ENCODE data around the gene CGNL1. TPM values are rescaled to one million over a fixed set of nuclear protein-coding genes. Genes with fewer than 3 reads are reported as not detected.

The CGNL1 gene
- total RNA-seq, 2 donors from 2014 or later: 16.8 to 26.0 TPM

- ATAC-seq: no peak
- no peak for DNase-seq
- intact Hi-C loops (cut with DNase I): loop anchor here (2.0 to 10.0 kb wide), 2 partner anchors 186 to 382 kb away; no protein-coding TSS in a partner anchor
Observed at GRCh38 chr15:57526615-57527014, 150.3 kb downstream of the CGNL1 start.

DNA sequence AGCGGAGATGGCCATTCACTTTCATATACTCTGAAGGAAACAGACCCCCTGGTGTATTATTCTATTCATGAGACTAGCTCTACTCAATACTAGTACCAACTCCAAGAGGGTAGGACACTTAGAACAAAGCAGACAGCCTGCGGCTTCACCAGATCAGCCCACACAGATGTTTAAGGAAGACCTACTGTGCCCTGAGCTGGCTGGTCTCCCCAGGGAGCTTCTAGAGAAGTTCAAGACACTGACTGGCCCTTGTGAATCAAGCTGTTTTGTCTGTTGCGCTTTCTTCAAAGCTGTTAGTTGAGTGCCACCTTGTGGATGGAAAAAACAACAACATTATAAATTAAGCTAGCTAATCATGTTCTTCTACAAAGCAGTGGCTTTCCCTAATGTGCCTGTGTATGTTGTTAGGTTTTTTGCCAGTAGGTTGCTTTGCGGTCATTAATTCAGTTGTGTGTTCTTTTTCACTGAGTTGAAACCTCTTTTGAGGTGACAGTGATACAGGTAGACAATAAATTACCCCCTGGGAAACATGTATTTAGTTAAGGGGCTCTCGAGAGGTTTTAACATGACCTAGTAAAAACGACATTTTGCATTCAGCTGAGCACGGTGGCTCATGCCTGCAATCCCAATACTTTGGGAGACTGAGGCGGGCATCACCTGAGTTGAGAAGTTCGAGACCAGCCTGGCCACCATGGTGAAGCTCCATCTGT, 151.2 kb downstream of the CGNL1 start:
- intact Hi-C loops (cut with DNase I): loop anchor here (2.0 to 10.0 kb wide), 2 partner anchors 187 to 383 kb away; no protein-coding TSS in a partner anchor
- DNase-seq (peak; percentile 54), ATAC-seq (peak; percentile 80 to 83)

GRCh38 chr15:57528940-57529565, 152.7 kb downstream of the CGNL1 start:
- intact Hi-C loops (cut with DNase I): loop anchor here in 1 of 2 donors (10.0 kb wide), 1 partner anchor 384 kb away; no protein-coding TSS in a partner anchor
- ATAC-seq (no peak), DNase-seq (no peak)

DNA sequence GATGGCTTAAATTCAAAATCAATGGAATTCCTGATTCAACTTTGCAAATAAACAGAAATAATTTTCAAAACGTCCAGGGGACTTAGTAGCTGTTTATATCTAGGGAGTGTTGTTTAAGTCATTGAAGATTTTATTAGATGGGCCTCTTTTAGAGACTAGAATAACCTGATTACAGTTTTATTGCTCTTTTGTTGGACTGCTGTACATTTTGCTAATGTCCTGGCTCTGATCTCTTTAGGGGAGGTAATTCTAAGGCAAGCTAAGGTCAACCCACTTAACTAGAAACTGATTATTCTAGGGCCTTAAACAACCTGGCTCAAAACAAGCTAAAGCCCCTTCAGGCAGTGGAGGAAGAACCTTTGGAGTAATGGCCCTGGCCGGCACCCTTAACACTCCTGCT, 153.4 kb downstream of the CGNL1 start:
- intact Hi-C loops (cut with DNase I): loop anchor here in 1 of 2 donors (10.0 kb wide), 1 partner anchor 385 kb away; no protein-coding TSS in a partner anchor
- ATAC-seq (no peak), DNase-seq (no peak)

DNA sequence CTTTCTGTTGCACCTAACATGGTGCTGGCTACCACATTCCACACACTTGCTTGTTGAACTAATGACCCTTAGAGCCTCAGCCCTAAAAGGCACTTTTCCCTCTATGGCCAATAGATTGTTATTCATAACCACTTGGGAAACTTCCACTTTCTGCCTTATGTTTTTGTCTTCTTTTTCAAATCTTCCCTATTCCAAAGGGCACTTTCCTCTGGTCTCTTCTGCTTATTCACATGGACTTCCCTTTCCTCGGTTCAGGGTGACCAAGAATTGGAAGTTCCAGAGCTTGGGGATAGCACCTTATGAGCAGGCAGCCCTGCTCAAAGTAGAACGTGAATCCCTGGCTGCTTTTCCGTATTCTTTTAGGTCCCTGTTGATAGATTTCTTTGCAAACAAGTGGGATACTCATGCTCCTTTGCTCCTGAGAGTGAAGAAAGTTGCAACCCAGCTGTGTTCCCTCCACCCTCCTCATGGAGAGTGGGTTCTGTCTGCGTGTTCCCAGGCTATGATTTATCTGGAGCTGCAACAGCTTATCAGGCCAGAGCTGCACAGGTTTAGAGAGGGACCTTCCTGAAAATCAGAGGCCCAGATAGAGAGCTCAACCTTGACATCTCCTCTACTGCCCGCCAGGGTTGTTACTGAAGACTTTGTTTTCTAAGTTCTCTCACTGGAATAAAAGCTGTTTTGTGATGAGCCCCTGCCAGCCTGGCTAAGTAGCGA, 156.6 kb downstream of the CGNL1 start:
- no peak for DNase-seq
- intact Hi-C loops (cut with DNase I): no loop called here
- no peak for ATAC-seq

DNA sequence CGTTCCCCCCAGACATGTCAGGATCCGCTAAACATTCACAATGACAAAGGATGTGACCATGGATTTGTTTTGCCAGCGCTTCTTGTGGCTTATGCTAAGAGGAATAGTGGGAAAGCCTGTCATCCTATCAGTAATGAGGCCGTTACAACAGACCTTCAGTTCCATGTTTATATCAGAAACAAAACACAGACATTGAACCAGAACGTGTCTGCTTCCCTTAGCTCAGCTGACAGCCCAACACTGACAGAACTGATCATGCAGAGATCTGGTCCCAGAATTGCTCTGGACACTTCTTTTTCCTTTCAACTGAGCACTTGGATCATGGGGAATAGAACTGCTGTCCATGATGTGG, 157.1 kb downstream of the CGNL1 start:
- no peak for DNase-seq
- intact Hi-C loops (cut with DNase I): no loop called here
- peak in 1 of 2 donors; percentile 27 for ATAC-seq

- DNase-seq (peak; percentile 45), ATAC-seq (peak; percentile 61 to 69)
- intact Hi-C loops (cut with DNase I): no loop called here
Observed at GRCh38 chr15:57534281-57534680, 158.0 kb downstream of the CGNL1 start.

DNA sequence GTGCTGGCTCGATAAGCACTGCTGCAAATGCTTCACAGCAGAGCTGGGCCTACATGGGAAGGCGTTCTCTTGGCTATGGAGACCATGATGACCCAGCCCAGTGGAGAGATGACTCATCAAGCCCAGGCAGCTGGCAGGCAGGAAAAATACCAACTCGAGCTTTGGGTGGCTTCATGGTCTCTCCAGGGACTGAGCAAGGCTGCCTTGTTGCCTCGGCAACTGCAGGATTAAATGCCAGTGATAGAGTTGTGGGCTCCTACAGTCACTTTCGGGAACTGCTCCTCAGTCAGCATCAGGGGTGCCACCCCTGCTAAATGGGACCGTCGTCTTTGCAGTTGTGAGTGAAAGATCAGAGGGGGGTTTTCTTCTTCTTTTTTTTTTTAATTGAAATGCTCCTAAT, 160.8 kb downstream of the CGNL1 start:
- peak; percentile 64 to 66 for ATAC-seq
- peak; percentile 53 for DNase-seq
- intact Hi-C loops (cut with DNase I): no loop called here

- DNase-seq: no peak
- ATAC-seq: no peak
- intact Hi-C loops (cut with DNase I): no loop called here
Observed at GRCh38 chr15:57537488-57538264, 161.4 kb downstream of the CGNL1 start.

GRCh38 chr15:57538265-57538529, 161.9 kb downstream of the CGNL1 start:
- DNase-seq: no peak
- intact Hi-C loops (cut with DNase I): no loop called here
- no peak for ATAC-seq

GRCh38 chr15:57538821-57539220, 162.5 kb downstream of the CGNL1 start:
- ATAC-seq (no peak), DNase-seq (no peak)
- intact Hi-C loops (cut with DNase I): no loop called here

DNA sequence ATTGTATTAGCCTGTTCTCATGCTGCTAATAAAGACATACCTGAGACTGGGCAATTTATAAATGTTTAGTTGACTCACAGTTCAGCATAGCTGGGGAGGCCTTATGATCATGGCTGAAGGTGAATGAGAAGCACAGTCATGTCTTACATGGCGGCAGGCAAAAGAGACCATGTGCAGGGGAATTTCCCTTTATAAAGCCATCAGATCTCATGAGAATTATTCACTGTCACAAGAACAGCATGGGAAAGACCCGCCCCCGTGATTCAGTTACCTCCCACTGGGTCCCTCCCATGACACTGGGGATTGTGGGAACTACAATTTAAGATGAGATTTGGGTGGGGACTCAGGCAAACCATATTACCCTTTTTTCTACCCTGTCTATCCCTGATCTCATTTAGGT, 163.9 kb downstream of the CGNL1 start:
- intact Hi-C loops (cut with DNase I): no loop called here

DNA sequence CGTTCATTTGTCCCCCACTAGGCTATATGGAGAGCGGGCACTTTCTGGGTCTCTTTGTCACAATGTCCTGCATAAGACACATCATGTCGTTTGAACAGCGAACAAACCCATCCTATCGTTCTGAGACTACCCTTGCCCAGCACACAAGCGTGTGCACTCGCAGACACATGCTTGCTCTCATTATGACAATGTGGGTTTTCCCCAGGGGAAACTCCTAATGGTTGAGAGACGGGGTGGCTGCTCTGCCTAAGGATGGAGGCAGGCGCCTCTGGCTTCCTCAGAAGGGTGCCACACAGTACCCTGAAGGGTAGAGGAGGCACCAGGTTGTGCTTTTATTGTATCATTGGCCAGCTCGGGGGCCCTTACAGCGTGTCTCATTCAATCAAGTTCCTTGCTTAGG, 164.4 kb downstream of the CGNL1 start:
- intact Hi-C loops (cut with DNase I): no loop called here
- no peak for ATAC-seq
- DNase-seq: no peak

More for the DNA sequence above, 163.9 kb downstream of the CGNL1 start:
- DNase-seq: no peak
- no peak for ATAC-seq

DNA sequence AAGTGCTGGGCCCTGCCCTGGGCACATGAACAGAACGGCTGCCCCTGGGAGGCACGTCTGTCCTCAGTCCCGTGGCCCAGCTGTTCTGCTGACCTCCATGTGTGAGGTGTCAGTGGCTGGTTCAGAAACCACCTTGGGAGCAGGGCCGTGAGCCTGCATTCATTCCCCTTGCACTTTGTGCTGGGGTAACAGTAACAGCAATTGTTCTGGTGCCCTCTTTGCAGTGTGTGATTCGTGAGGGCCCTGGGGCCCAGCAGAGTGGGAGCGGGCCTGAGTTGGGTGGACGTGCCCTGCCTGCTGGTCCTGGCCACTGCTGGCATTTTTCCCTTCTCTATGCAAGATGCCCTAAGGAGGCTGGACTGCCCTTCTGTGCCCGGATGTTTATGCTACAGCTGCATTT, 165.0 kb downstream of the CGNL1 start:
- intact Hi-C loops (cut with DNase I): no loop called here
- ATAC-seq: no peak
- DNase-seq: no peak

GRCh38 chr15:57541805-57542504, 165.7 kb downstream of the CGNL1 start:
- peak; percentile 81 for DNase-seq
- ATAC-seq: peak; percentile 32 to 64
- intact Hi-C loops (cut with DNase I): no loop called here

DNA sequence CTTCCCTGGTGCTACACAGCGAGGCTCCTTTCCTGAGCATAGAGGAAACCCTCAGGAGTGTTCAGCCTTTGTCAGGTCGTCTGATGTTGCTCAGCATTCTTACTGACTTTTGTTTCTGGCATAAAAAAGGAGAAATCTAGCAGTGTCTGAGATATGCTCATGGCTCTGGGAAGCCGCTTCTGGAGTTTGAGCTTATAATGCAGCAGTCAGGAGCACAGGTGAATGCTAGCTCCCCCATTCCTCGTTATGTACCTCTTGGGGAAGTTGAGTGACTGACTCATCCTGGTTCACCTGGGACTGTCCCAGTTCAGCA, 166.2 kb downstream of the CGNL1 start:
- intact Hi-C loops (cut with DNase I): no loop called here
- DNase-seq: no peak
- ATAC-seq: no peak

DNA sequence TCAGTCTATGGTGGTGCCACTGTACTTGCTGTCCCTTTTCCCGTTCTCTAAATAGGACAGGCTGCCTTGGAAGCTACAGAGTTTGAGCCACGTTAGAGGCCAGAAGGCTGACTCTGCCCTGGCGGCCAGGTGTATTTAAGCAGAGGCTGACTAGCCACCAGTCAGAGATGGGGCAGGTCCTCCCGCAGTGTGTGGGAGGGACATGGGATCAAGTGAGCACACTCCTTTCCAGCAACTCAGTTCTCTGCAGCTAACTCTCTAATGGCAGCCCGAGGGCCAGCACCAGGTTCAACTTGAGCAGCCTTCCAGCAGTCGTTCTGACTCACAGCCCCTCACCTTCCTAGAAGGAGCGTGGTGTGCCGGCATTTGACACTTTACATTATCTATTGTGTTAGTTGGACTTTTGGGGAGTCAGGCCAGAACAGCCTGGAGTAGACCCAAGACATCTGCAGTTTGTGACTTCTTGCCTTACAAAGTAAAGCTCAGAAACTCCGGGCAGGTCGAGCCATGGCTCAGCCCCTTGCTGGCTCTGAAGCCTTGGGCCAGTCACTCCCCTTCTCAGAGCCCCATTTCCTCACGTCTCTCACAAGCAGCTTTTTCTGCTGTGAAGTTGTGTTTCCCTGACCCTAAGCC, 168.7 kb downstream of the CGNL1 start:
- DNase-seq (no peak), ATAC-seq (no peak)
- intact Hi-C loops (cut with DNase I): no loop called here

- intact Hi-C loops (cut with DNase I): no loop called here
- ATAC-seq: no peak
- DNase-seq: no peak
Observed at GRCh38 chr15:57545995-57546394, 169.7 kb downstream of the CGNL1 start.

DNA sequence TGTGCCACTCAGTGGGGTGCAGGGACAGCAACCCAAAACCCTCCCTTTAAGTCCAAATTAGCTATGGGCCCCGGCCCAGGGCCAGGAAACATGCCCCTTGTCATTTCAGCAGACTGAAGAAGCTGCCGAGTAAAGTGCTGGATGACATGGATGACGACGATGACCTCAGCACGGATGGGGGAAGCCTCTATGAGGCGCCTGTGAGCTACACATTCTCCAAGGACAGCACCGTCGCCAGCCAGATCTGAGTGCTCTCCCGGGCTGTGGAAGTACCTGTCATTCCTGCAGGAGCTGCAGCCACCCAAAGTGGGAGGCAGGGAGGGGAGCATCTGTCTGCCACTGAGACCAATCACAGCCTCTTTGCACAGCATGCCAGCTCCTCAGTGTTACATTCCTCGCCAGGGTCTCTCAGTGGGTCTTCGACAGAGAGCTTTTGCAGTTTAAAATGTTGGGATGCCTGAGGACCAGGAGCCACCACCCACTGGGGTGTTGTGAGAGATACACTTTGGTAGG, 171.0 kb downstream of the CGNL1 start:
- peak in 1 of 2 donors; percentile 29 for ATAC-seq
- intact Hi-C loops (cut with DNase I): no loop called here
- DNase-seq: no peak

Data from left cardiac atrium (tissue), 4 donors.